Measurements from ENCODE around the gene MB. TPM values are rescaled to one million over a fixed set of nuclear protein-coding genes. Genes with fewer than 3 reads are reported as not detected.
"Not testable (repeated sequence)": the region's sequence is repeated elsewhere in the genome, so short reads cannot be mapped to it uniquely, and the experiment has no call there.

The MB gene
- polyA plus RNA-seq, 1 donor (not counting 4 experiments of a cell fraction or from before 2014, with no cell fraction given): not detected

DNA sequence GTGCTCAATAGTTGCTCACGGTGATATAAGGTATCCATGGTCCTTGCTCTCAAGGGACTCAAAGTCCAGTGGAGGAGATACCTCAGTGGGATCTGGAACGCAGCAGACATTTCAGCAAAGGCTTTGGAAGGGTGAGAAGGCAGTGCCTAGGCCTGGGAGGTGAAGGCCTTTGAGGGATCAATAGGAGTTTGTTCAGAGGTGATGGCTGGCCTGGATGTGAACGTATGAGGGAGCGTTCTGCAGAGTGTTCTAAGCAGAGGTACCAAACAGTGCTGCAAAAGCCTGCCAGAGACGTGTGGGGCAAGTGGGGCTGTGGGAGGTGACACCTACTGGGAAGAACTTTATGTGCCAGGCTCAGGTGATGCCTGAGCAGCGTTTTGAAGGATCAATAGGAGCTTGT is 7.4 kb upstream of the MB start:
- Histone ChIP-seq H3K9ac (ENCODE audit: control insufficient read depth, extremely low read depth, insufficient read depth, low read length) (no peak overlapping the region), H3K4me3 (ENCODE audit: control insufficient read depth in 2 of 3, extremely low read depth in 1 of 3, insufficient read depth in 2 of 3, low read depth in 1 of 3, low read length in 3 of 3) (no peak overlapping the region), H2AFZ (ENCODE audit: control insufficient read depth, low read length) (no peak overlapping the region), H3K9me1 (ENCODE audit: control insufficient read depth, extremely low read depth, insufficient read depth, low read length) (no peaks in the 10 kb centered on the region), H3K27me3 (ENCODE audit: control insufficient read depth, extremely low read depth, insufficient read depth, low read length) (no peaks in the 10 kb centered on the region), H3K27ac (ENCODE audit: control insufficient read depth, insufficient read depth, low read length) (no peak overlapping the region), H3K79me2 (ENCODE audit: control insufficient read depth, insufficient read depth, low read length) (no peaks in the 10 kb centered on the region), H3K4me1 (ENCODE audit: control insufficient read depth, extremely low read depth, insufficient read depth, low read length) (peaks cover 25% of the 10 kb centered on the region), H4K20me1 (ENCODE audit: control insufficient read depth, extremely low read depth, insufficient read depth, low read length) (no peaks in the 10 kb centered on the region), H3K36me3 (ENCODE audit: control insufficient read depth in 2 of 2, extremely low read depth in 1 of 2, insufficient read depth in 2 of 2, low read length in 2 of 2) (no peaks in the 10 kb centered on the region), H3K4me2 (ENCODE audit: control insufficient read depth, extremely low read depth, insufficient read depth, low read depth, low read length) (no peak overlapping the region), H3K9me3 (ENCODE audit: control insufficient read depth, low read depth, low read length) (no peaks in the 10 kb centered on the region)
- dilution Hi-C loops (cut with MboI; ENCODE audit: extremely low pct_ligation_motif_present, low sequenced_read_pairs): no loop called here
- no peak for TF ChIP-seq EZH2 (IDR thresholded peaks at IDR 0.05; ENCODE audit: low read length)
- TF ChIP-seq, protein P1, sequence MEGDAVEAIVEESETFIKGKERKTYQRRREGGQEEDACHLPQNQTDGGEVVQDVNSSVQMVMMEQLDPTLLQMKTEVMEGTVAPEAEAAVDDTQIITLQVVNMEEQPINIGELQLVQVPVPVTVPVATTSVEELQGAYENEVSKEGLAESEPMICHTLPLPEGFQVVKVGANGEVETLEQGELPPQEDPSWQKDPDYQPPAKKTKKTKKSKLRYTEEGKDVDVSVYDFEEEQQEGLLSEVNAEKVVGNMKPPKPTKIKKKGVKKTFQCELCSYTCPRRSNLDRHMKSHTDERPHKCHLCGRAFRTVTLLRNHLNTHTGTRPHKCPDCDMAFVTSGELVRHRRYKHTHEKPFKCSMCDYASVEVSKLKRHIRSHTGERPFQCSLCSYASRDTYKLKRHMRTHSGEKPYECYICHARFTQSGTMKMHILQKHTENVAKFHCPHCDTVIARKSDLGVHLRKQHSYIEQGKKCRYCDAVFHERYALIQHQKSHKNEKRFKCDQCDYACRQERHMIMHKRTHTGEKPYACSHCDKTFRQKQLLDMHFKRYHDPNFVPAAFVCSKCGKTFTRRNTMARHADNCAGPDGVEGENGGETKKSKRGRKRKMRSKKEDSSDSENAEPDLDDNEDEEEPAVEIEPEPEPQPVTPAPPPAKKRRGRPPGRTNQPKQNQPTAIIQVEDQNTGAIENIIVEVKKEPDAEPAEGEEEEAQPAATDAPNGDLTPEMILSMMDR (optimal IDR thresholded peaks at IDR 0.05 in 1 of 3, IDR thresholded peaks at IDR 0.05 in 1 of 3, conservative IDR thresholded peaks at IDR 0.05 in 1 of 3; ENCODE audit: extremely low read depth in 1 of 3, insufficient read depth in 2 of 3, low read length in 3 of 3): no peak
- FAIRE-seq: no peak
- no peak for DNase-seq (ENCODE audit: low read depth, low spot score)

DNA sequence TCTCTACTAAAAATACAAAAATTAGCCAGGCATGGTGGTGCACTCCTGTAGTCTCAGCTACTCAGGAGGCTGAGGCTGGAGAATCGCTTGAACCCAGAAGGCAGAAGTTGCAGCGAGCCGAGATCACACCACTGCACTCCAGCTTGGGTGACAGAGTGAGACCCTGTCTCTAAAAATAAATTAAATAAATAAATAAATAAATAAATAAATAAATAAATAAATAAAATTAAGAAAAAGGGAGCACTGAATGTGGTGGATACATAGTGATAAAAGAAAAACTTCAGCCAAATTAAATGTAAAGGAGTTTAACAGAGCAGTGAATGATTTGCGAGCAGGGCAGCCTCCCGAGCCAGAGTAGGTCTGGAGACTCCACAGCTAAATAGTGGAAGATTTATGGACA is 6.8 kb upstream of the MB start:
- H2AFZ ChIP-seq (ENCODE audit: control insufficient read depth, low read length); FAIRE-seq; H3K4me3 ChIP-seq (ENCODE audit: control insufficient read depth in 2 of 3, extremely low read depth in 1 of 3, insufficient read depth in 2 of 3, low read depth in 1 of 3, low read length in 3 of 3); H3K9me3 ChIP-seq (ENCODE audit: control insufficient read depth, low read depth, low read length); H3K4me2 ChIP-seq (ENCODE audit: control insufficient read depth, extremely low read depth, insufficient read depth, low read depth, low read length); H3K9ac ChIP-seq (ENCODE audit: control insufficient read depth, extremely low read depth, insufficient read depth, low read length); H3K79me2 ChIP-seq (ENCODE audit: control insufficient read depth, insufficient read depth, low read length); H3K27ac ChIP-seq (ENCODE audit: control insufficient read depth, insufficient read depth, low read length); H4K20me1 ChIP-seq (ENCODE audit: control insufficient read depth, extremely low read depth, insufficient read depth, low read length); dilution Hi-C loops (cut with MboI; ENCODE audit: extremely low pct_ligation_motif_present, low sequenced_read_pairs); DNase-seq (ENCODE audit: low read depth, low spot score); H3K9me1 ChIP-seq (ENCODE audit: control insufficient read depth, extremely low read depth, insufficient read depth, low read length); H3K27me3 ChIP-seq (ENCODE audit: control insufficient read depth, extremely low read depth, insufficient read depth, low read length); H3K36me3 ChIP-seq (ENCODE audit: control insufficient read depth in 2 of 2, extremely low read depth in 1 of 2, insufficient read depth in 2 of 2, low read length in 2 of 2): not testable (repeated sequence)
- H3K4me1 ChIP-seq (ENCODE audit: control insufficient read depth, extremely low read depth, insufficient read depth, low read length): peaks cover 19% of the 10 kb centered on the region

DNA sequence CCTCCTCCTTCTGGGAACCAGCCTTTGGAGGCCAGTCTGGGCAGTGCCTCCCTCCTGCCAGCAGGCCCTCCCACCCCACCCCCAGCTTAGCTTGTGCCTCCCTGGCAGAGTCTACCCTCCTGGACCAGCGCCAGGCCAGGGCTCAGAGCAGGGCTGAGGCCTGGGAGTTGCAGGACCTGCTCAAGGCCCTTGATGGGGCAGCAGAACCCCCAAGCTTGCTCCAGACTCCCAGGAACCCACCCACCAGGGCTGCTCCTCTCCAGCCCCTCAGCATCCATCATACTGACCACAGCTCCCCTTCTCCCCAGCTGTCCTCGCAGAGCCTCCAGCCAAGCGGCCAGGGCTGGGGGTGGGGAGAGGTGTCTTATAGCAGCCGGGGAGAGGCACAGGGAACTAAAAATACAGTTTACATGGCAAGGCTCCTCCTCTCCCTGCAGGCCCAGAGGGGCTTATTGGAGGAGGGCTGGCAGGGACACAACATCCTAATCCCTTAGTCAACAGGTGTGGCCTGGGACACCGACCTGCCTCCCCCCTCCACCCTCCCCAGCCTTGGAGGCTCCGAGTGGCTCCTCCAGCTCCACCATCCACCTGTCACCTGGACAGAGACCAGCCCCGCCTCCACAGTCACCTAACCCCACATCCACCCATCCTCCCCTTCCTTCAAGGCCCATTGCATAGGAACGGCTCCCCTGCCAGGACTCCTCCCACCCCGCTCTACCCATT is 5.2 kb upstream of the MB start:
- no peaks in the 10 kb centered on the region for H3K9me3 ChIP-seq (ENCODE audit: control insufficient read depth, low read depth, low read length)
- no peak overlapping the region for H3K4me3 ChIP-seq (ENCODE audit: control insufficient read depth in 2 of 3, extremely low read depth in 1 of 3, insufficient read depth in 2 of 3, low read depth in 1 of 3, low read length in 3 of 3)
- no peaks in the 10 kb centered on the region for H3K9me1 ChIP-seq (ENCODE audit: control insufficient read depth, extremely low read depth, insufficient read depth, low read length)
- no peak overlapping the region for H3K9ac ChIP-seq (ENCODE audit: control insufficient read depth, extremely low read depth, insufficient read depth, low read length)
- H3K79me2 ChIP-seq (ENCODE audit: control insufficient read depth, insufficient read depth, low read length): no peaks in the 10 kb centered on the region
- H3K4me1 ChIP-seq (ENCODE audit: control insufficient read depth, extremely low read depth, insufficient read depth, low read length): peaks cover 7% of the 10 kb centered on the region
- H3K4me2 ChIP-seq (ENCODE audit: control insufficient read depth, extremely low read depth, insufficient read depth, low read depth, low read length): no peak overlapping the region
- H3K36me3 ChIP-seq (ENCODE audit: control insufficient read depth in 2 of 2, extremely low read depth in 1 of 2, insufficient read depth in 2 of 2, low read length in 2 of 2): no peaks in the 10 kb centered on the region
- H4K20me1 ChIP-seq (ENCODE audit: control insufficient read depth, extremely low read depth, insufficient read depth, low read length): no peaks in the 10 kb centered on the region
- H3K27ac ChIP-seq (ENCODE audit: control insufficient read depth, insufficient read depth, low read length): no peak overlapping the region
- dilution Hi-C loops (cut with MboI; ENCODE audit: extremely low pct_ligation_motif_present, low sequenced_read_pairs): no loop called here
- H3K27me3 ChIP-seq (ENCODE audit: control insufficient read depth, extremely low read depth, insufficient read depth, low read length): no peaks in the 10 kb centered on the region
- FAIRE-seq: no peak
- H2AFZ ChIP-seq (ENCODE audit: control insufficient read depth, low read length): no peak overlapping the region
- no peak for DNase-seq (ENCODE audit: low read depth, low spot score)
- no peak for TF ChIP-seq EZH2 (IDR thresholded peaks at IDR 0.05; ENCODE audit: low read length)
- TF ChIP-seq, protein P1 (optimal IDR thresholded peaks at IDR 0.05 in 1 of 3, IDR thresholded peaks at IDR 0.05 in 1 of 3, conservative IDR thresholded peaks at IDR 0.05 in 1 of 3; ENCODE audit: extremely low read depth in 1 of 3, insufficient read depth in 2 of 3, low read length in 3 of 3): no peak

Measured in keratinocyte (primary cell).